ENCODE data around the gene GPR35.

GRCh38 chr2:240637116-240637900, 12.0 kb downstream of the GPR35 start:
- TF ChIP-seq ZFP3 (CRISPR knock-in tag; IDR thresholded peaks at IDR 0.05), result no peak
- no peak for TF ChIP-seq ZNF70 (CRISPR knock-in tag; IDR thresholded peaks at IDR 0.05)
- TF ChIP-seq ESRRG (CRISPR knock-in tag; IDR thresholded peaks at IDR 0.05), result no peak
- no peak for TF ChIP-seq ZFP30 (CRISPR knock-in tag; IDR thresholded peaks at IDR 0.05)
- no peak for TF ChIP-seq PATZ1 (CRISPR knock-in tag; IDR thresholded peaks at IDR 0.05; ENCODE audit: borderline replicate concordance)
- TF ChIP-seq ZC3H10 (CRISPR knock-in tag; IDR thresholded peaks at IDR 0.05), result no peak
